ENCODE results near the gene SDE2.

GRCh38 chr1:226004396-226004795 lies 5.3 kb upstream of the SDE2 start:
- TF ChIP-seq CTCF (IDR thresholded peaks at IDR 0.05) (no peak), POLR2A (IDR thresholded peaks at IDR 0.05) (no peak)

Data from right lobe of liver (tissue), 4 donors.